Measurements from ENCODE around the gene DMD.

GRCh38 chrX:33156152-33156726, 55.1 kb downstream of the DMD start:
- TF ChIP-seq BRCA1 (IDR thresholded peaks at IDR 0.05; ENCODE audit: low read depth, low read length) = no peak
- TF ChIP-seq CTCF (IDR thresholded peaks at IDR 0.05; ENCODE audit: control extremely low read depth in 1 of 3, insufficient read depth in 1 of 3, low read depth in 1 of 3, low read length in 3 of 3) = no peak
- TF ChIP-seq GABPA (IDR thresholded peaks at IDR 0.05; ENCODE audit: borderline replicate concordance, insufficient read depth, low read length) = no peak
- TF ChIP-seq EP300 (IDR thresholded peaks at IDR 0.05; ENCODE audit: borderline replicate concordance in 1 of 2, low read depth in 2 of 2, low read length in 2 of 2) = no peak
- TF ChIP-seq MAX (IDR thresholded peaks at IDR 0.05) = no peak
- TF ChIP-seq SUZ12 (IDR thresholded peaks at IDR 0.05; ENCODE audit: low read length) = no peak
- TF ChIP-seq RFX5 (IDR thresholded peaks at IDR 0.05; ENCODE audit: borderline replicate concordance, low read depth, low read length) = no peak
- TF ChIP-seq TCF12 (IDR thresholded peaks at IDR 0.05; ENCODE audit: low read depth, low read length) = no peak
- TF ChIP-seq MAFK (IDR thresholded peaks at IDR 0.05; ENCODE audit: low read depth, low read length) = no peak
- no peak for TF ChIP-seq POLR2A (IDR thresholded peaks at IDR 0.05; ENCODE audit: control extremely low read depth in 1 of 2, low read depth in 2 of 2, low read length in 2 of 2)
- no peak for TF ChIP-seq YY1 (IDR thresholded peaks at IDR 0.05; ENCODE audit: low read depth, low read length)
- TF ChIP-seq NRF1 (IDR thresholded peaks at IDR 0.05; ENCODE audit: low read depth, low read length) = no peak
- no peak for TF ChIP-seq POLR2AphosphoS5 (IDR thresholded peaks at IDR 0.05; ENCODE audit: low read depth, low read length)

Measured in H1 (cell line).